Measurements from ENCODE around the gene TMEM125.

Gene TMEM125

GRCh38 chr1:43293896-43294760 is 24.3 kb downstream of the TMEM125 start:
- no peak overlapping the region for H3K9ac ChIP-seq (ENCODE audit: low read length)
- H3K4me3 ChIP-seq (ENCODE audit: insufficient read depth, low read length, poor library complexity, severe bottlenecking) = no peak overlapping the region
- TF ChIP-seq EZH2phosphoT487 (conservative IDR thresholded peaks at IDR 0.05; ENCODE audit: low read length) (no peak), CTCF (IDR thresholded peaks at IDR 0.05; ENCODE audit: insufficient read depth, low read length, poor library complexity, severe bottlenecking) (no peak)
- no peaks in the 10 kb centered on the region for H3F3A ChIP-seq (ENCODE audit: insufficient read depth)
- H2AFZ ChIP-seq (ENCODE audit: low read depth, low read length, severe bottlenecking) = no peak overlapping the region
- H3K4me2 ChIP-seq (ENCODE audit: low read depth, low read length, poor library complexity, severe bottlenecking) = no peak overlapping the region
- no peaks in the 10 kb centered on the region for H3K9me3 ChIP-seq (ENCODE audit: insufficient read depth, low read length)
- H4K20me1 ChIP-seq (ENCODE audit: low read depth, low read length) = no peaks in the 10 kb centered on the region
- H3K9me2 ChIP-seq (replicated peaks; ENCODE audit: insufficient read depth, low read length) = no peaks in the 10 kb centered on the region
- H3K27me3 ChIP-seq (ENCODE audit: low read length) = no peaks in the 10 kb centered on the region
- H3K36me3 ChIP-seq (ENCODE audit: low read length) = no peaks in the 10 kb centered on the region
- no peak overlapping the region for H3K27ac ChIP-seq (ENCODE audit: low read depth, low read length)
- H3K79me2 ChIP-seq (ENCODE audit: insufficient read depth, low read length) = no peaks in the 10 kb centered on the region

- Histone ChIP-seq H3K9me2 (replicated peaks; ENCODE audit: insufficient read depth, low read length) (no peaks in the 10 kb centered on the region), H3K36me3 (ENCODE audit: low read length) (no peaks in the 10 kb centered on the region), H3K9ac (ENCODE audit: low read length) (no peak overlapping the region), H3K27me3 (ENCODE audit: low read length) (no peaks in the 10 kb centered on the region), H3K4me2 (ENCODE audit: low read depth, low read length, poor library complexity, severe bottlenecking) (no peak overlapping the region), H3K4me3 (ENCODE audit: insufficient read depth, low read length, poor library complexity, severe bottlenecking) (no peak overlapping the region), H3K79me2 (ENCODE audit: insufficient read depth, low read length) (no peaks in the 10 kb centered on the region), H2AFZ (ENCODE audit: low read depth, low read length, severe bottlenecking) (no peak overlapping the region), H3K27ac (ENCODE audit: low read depth, low read length) (no peak overlapping the region), H3K9me3 (ENCODE audit: insufficient read depth, low read length) (no peaks in the 10 kb centered on the region), H4K20me1 (ENCODE audit: low read depth, low read length) (no peaks in the 10 kb centered on the region), H3F3A (ENCODE audit: insufficient read depth) (no peaks in the 10 kb centered on the region)
- TF ChIP-seq CTCF (IDR thresholded peaks at IDR 0.05; ENCODE audit: insufficient read depth, low read length, poor library complexity, severe bottlenecking) (no peak), EZH2phosphoT487 (conservative IDR thresholded peaks at IDR 0.05; ENCODE audit: low read length) (no peak)
Observed at GRCh38 chr1:43294761-43295160, 25.0 kb downstream of the TMEM125 start.

- H2AFZ ChIP-seq (ENCODE audit: low read depth, low read length, severe bottlenecking) = no peak overlapping the region
- no peak overlapping the region for H3K4me3 ChIP-seq (ENCODE audit: insufficient read depth, low read length, poor library complexity, severe bottlenecking)
- H3K36me3 ChIP-seq (ENCODE audit: low read length) = no peaks in the 10 kb centered on the region
- H3K9me3 ChIP-seq (ENCODE audit: insufficient read depth, low read length) = no peaks in the 10 kb centered on the region
- no peaks in the 10 kb centered on the region for H3K79me2 ChIP-seq (ENCODE audit: insufficient read depth, low read length)
- H3K27ac ChIP-seq (ENCODE audit: low read depth, low read length) = no peak overlapping the region
- no peaks in the 10 kb centered on the region for H4K20me1 ChIP-seq (ENCODE audit: low read depth, low read length)
- H3K9me2 ChIP-seq (replicated peaks; ENCODE audit: insufficient read depth, low read length) = no peaks in the 10 kb centered on the region
- H3K27me3 ChIP-seq (ENCODE audit: low read length) = no peaks in the 10 kb centered on the region
- TF ChIP-seq CTCF (IDR thresholded peaks at IDR 0.05; ENCODE audit: insufficient read depth, low read length, poor library complexity, severe bottlenecking) = no peak
- no peak for TF ChIP-seq EZH2phosphoT487 (conservative IDR thresholded peaks at IDR 0.05; ENCODE audit: low read length)
- H3K4me2 ChIP-seq (ENCODE audit: low read depth, low read length, poor library complexity, severe bottlenecking) = no peak overlapping the region
- no peaks in the 10 kb centered on the region for H3F3A ChIP-seq (ENCODE audit: insufficient read depth)
- no peak overlapping the region for H3K9ac ChIP-seq (ENCODE audit: low read length)
Observed at GRCh38 chr1:43296207-43296606, 26.4 kb downstream of the TMEM125 start.

All from SU-DHL-6 (cell line).